ENCODE data around the gene PRKAR1B.

- TF ChIP-seq CTCF (IDR thresholded peaks at IDR 0.05): no peak
- TF ChIP-seq EZH2 (IDR thresholded peaks at IDR 0.05; ENCODE audit: borderline replicate concordance, insufficient read depth, low read depth, low read length, poor library complexity, severe bottlenecking): no peak
Measured at GRCh38 chr7:732556-732955, 5.5 kb upstream of the PRKAR1B start.

Measured in B cell (primary cell).